IMR-90 (cell line): Measurements from ENCODE around the gene CTSL. TPM values are rescaled to one million over a fixed set of nuclear protein-coding genes. Genes with fewer than 3 reads are reported as not detected.
A peak's percentile ranks its signal among the peaks of the same experiment; 100 is the strongest.

ENCODE experiments used
- ATAC-seq: fragments of 200-7000 bp; cut with Tn5 transposase; 2 replicates; pipeline ENCODE4 v1.9.1; 2020; ENCODE audit warnings: low read depth, mild to moderate bottlenecking, moderate library complexity
- BruUV-seq: library from RNA; stranded (reverse); fragments of 400-500 nt; replicated peaks from 2 replicates; lab custom pipeline; 2021; lab: Mats Ljungman, UMichigan
- CTCF ChIA-PET: fragments of 300-600 bp; formaldehyde crosslinking; extraction: SDS; loops from one replicate; lab custom pipeline; 2021; ENCODE audit warnings: antibody characterized with exemption; lab: Yijun Ruan, JAX
- POLR2A ChIA-PET: fragments of 300-600 bp; sonication (Branson Sonifier 250); formaldehyde crosslinking; loops from one replicate; lab custom pipeline; 2022; ENCODE audit warnings: antibody characterized with exemption; ENCODE audit not compliant: unreplicated experiment; lab: Charles Lee
- DNase-seq: peaks from one replicate; pipeline ENCODE4 v3.0.0; 2013
- H2AFZ ChIP-seq: replicated peaks from 2 replicates; pipeline ENCODE3; 2013; ENCODE audit warnings: low read length, mild to moderate bottlenecking; ENCODE audit not compliant: poor library complexity
- H2AK5ac ChIP-seq: 2 replicates; pipeline ENCODE4 v1.6.1; 2013; ENCODE audit warnings: low read depth, low read length, inconsistent platforms
- H2AK9ac ChIP-seq: replicated peaks from 2 replicates; pipeline ENCODE3; 2013; ENCODE audit warnings: mild to moderate bottlenecking, low read depth, low read length, moderate library complexity; ENCODE audit not compliant: poor library complexity
- H2BK120ac ChIP-seq: 2 replicates; pipeline ENCODE4 v1.6.1; 2013; ENCODE audit warnings: low read depth, low read length, inconsistent platforms
- H2BK15ac ChIP-seq: 3 replicates; pipeline ENCODE4 v1.6.1; 2013; ENCODE audit warnings: low read depth, low read length, inconsistent platforms
- H2BK20ac ChIP-seq: 2 replicates; pipeline ENCODE4 v1.6.1; 2013; ENCODE audit warnings: low read depth, mild to moderate bottlenecking, inconsistent platforms, low read length, moderate library complexity
- H2BK5ac ChIP-seq: 2 replicates; pipeline ENCODE4 v1.6.1; 2013; ENCODE audit warnings: mild to moderate bottlenecking, low read depth, low read length, inconsistent platforms; ENCODE audit not compliant: poor library complexity, severe bottlenecking
- H3K14ac ChIP-seq: replicated peaks from 2 replicates; pipeline ENCODE4 v1.6.1; 2013; ENCODE audit warnings: low read depth, low read length, inconsistent platforms
- H3K18ac ChIP-seq: 2 replicates; pipeline ENCODE4 v1.6.1; 2013; ENCODE audit warnings: low read depth, low read length, control low read depth
- H3K23ac ChIP-seq: 2 replicates; pipeline ENCODE4 v1.6.1; 2013; ENCODE audit warnings: low read depth, low read length, inconsistent platforms
- H3K27ac ChIP-seq: 2 replicates; pipeline ENCODE4 v1.5.1; 2013; ENCODE audit warnings: mild to moderate bottlenecking, control low read depth, low read length; ENCODE audit not compliant: insufficient read depth
- H3K27me3 ChIP-seq: 2 replicates; pipeline ENCODE4 v1.6.1; 2013; ENCODE audit warnings: low read length; ENCODE audit not compliant: control insufficient read depth, insufficient read depth
- H3K36me3 ChIP-seq: 2 replicates; pipeline ENCODE4 v1.6.1; 2013; ENCODE audit warnings: low read length, mixed read lengths; ENCODE audit not compliant: control insufficient read depth, insufficient read depth
- H3K4ac ChIP-seq: 2 replicates; pipeline ENCODE4 v1.6.1; 2013; ENCODE audit warnings: low read depth, low read length, inconsistent platforms
- H3K4me1 ChIP-seq: 2 replicates; pipeline ENCODE4 v1.6.1; 2013; ENCODE audit warnings: low read length, mixed read lengths; ENCODE audit not compliant: control insufficient read depth, insufficient read depth
- H3K4me2 ChIP-seq: 2 replicates; pipeline ENCODE4 v1.6.1; 2013; ENCODE audit warnings: low read depth, mild to moderate bottlenecking, control low read depth, low read length, moderate library complexity
- H3K4me3 ChIP-seq: 2 replicates; pipeline ENCODE4 v1.5.1; 2013; ENCODE audit warnings: low read depth, mild to moderate bottlenecking, control low read depth, low read length, moderate library complexity; ENCODE audit not compliant: insufficient read depth
- H3K56ac ChIP-seq: 2 replicates; pipeline ENCODE4 v1.6.1; 2013; ENCODE audit warnings: low read length, inconsistent platforms; ENCODE audit not compliant: insufficient read depth; ENCODE audit errors: extremely low read depth
- H3K79me1 ChIP-seq, 2 experiments: 2 replicates each; pipeline ENCODE4 v1.6.1; 2013; ENCODE audit warnings: low read length in 2 of 2, inconsistent platforms in 1 of 2, low read depth in 1 of 2
- H3K9ac ChIP-seq: 2 replicates; pipeline ENCODE4 v1.6.1; 2013; ENCODE audit warnings: low read depth, low read length, control low read depth
- H3K9me1 ChIP-seq: 2 replicates; pipeline ENCODE4 v1.6.1; 2013; ENCODE audit warnings: low read length, inconsistent platforms; ENCODE audit not compliant: insufficient read depth
- H3K9me3 ChIP-seq: 2 replicates; pipeline ENCODE4 v1.6.1; 2013; ENCODE audit warnings: low read length; ENCODE audit not compliant: control insufficient read depth, insufficient read depth
- H4K20me1 ChIP-seq: 2 replicates; pipeline ENCODE4 v1.6.1; 2013; ENCODE audit warnings: low read length, inconsistent platforms; ENCODE audit not compliant: insufficient read depth
- H4K5ac ChIP-seq: 2 replicates; pipeline ENCODE4 v1.6.1; 2013; ENCODE audit warnings: mild to moderate bottlenecking, low read depth, low read length, control low read depth
- H4K8ac ChIP-seq, 2 experiments: 2 replicates each; pipeline ENCODE4 v1.6.1; 2013; ENCODE audit warnings: low read depth in 2 of 2, low read length in 2 of 2, control low read depth in 1 of 2, inconsistent platforms in 1 of 2
- H4K91ac ChIP-seq: 2 replicates; pipeline ENCODE4 v1.6.1; 2013; ENCODE audit warnings: low read depth, low read length, inconsistent platforms; ENCODE audit not compliant: insufficient read depth
- BHLHE40 ChIP-seq: fragments of 150-350 bp; IDR thresholded peaks from 2 replicates; pipeline ENCODE4 v1.6.1; 2016; ENCODE audit warnings: mild to moderate bottlenecking, low read depth, low read length
- CEBPB ChIP-seq: IDR thresholded peaks from 2 replicates; pipeline ENCODE4 v1.6.1; 2012; ENCODE audit warnings: low read depth, low read length, improper control_type of control experiment
- CHD1 ChIP-seq: IDR thresholded peaks from 2 replicates; pipeline ENCODE4 v1.6.1; 2012; ENCODE audit warnings: low read depth, low read length, improper control_type of control experiment
- CTCF ChIP-seq: conservative IDR thresholded peaks from 2 replicates; pipeline ENCODE4 v1.5.1; 2012; ENCODE audit warnings: mild to moderate bottlenecking, low read depth, low read length, improper control_type of control experiment
- ELK1 ChIP-seq: fragments of 150-350 bp; IDR thresholded peaks from 2 replicates; pipeline ENCODE4 v1.6.1; 2016; ENCODE audit warnings: low read depth, mild to moderate bottlenecking, low read length, moderate library complexity, borderline replicate concordance
- FOS ChIP-seq: fragments of 150-350 bp; IDR thresholded peaks from 2 replicates; pipeline ENCODE4 v1.6.1; 2016; ENCODE audit warnings: low read depth, low read length
- MAZ ChIP-seq: IDR thresholded peaks from 2 replicates; pipeline ENCODE4 v1.6.1; 2012; ENCODE audit warnings: low read depth, mild to moderate bottlenecking, low read length, improper control_type of control experiment, moderate library complexity, borderline replicate concordance
- NFE2L2 ChIP-seq: fragments of 150-350 bp; IDR thresholded peaks from 2 replicates; pipeline ENCODE4 v1.6.1; 2016; ENCODE audit warnings: low read depth, mild to moderate bottlenecking, low read length
- RAD21 ChIP-seq: IDR thresholded peaks from 2 replicates; pipeline ENCODE4 v1.6.1; 2012; ENCODE audit warnings: low read length, improper control_type of control experiment
- RCOR1 ChIP-seq: IDR thresholded peaks from 2 replicates; pipeline ENCODE4 v1.6.1; 2012; ENCODE audit warnings: mild to moderate bottlenecking, low read length, improper control_type of control experiment; ENCODE audit not compliant: insufficient replicate concordance
- RFX5 ChIP-seq: IDR thresholded peaks from 2 replicates; pipeline ENCODE4 v1.8.0; 2012; ENCODE audit warnings: low read depth, mild to moderate bottlenecking, low read length, moderate library complexity
- SMC3 ChIP-seq: fragments of 150-350 bp; IDR thresholded peaks from 2 replicates; pipeline ENCODE4 v1.6.1; 2016; ENCODE audit warnings: low read depth, mild to moderate bottlenecking, antibody characterized with exemption, low read length, moderate library complexity
- USF2 ChIP-seq: fragments of 150-350 bp; IDR thresholded peaks from 2 replicates; pipeline ENCODE4 v1.6.1; 2017; ENCODE audit warnings: mild to moderate bottlenecking, antibody characterized with exemption, low read length, low read depth
- WGBS, 2 experiments: methylation state at CpG; one replicate each; pipeline versions ENCODE4 v1.1.5 to v1.1.7; 2013; ENCODE audit warnings: missing lambda C conversion rate in 2 of 2; ENCODE audit not compliant: insufficient read length in 1 of 2; ENCODE audit errors: extremely low coverage in 2 of 2; 5-methylcytosine and 5-hydroxymethylcytosine counted together
- dilution Hi-C: fragments of 300-500 bp; cut with HindIII; formaldehyde crosslinking; loops from one replicate; pipeline ENCODE4 v1.14.3; 2018; ENCODE audit warnings: low sequenced_read_pairs; ENCODE audit not compliant: unreplicated experiment
- in situ Hi-C: fragments of 300-500 bp; cut with MboI; formaldehyde crosslinking; loops from 3 replicates; pipeline ENCODE4 v1.14.3; 2019; ENCODE audit warnings: low sequenced_read_pairs, inconsistent platforms, mixed read lengths
- intact Hi-C: fragments of 100-400 bp; cut with micrococcal nuclease; formaldehyde crosslinking; loops from 2 replicates; pipeline ENCODE4 v1.10.0; 2022
- polyA plus RNA-seq, 3 experiments: library from polyadenylated mRNA; depleted of rRNA; stranded (reverse); fragments of >200 nt; gene quantifications; 2 replicates each; pipeline ENCODE4 v1.2.3, GENCODE V29; 2012; ENCODE audit warnings: low replicate concordance in 1 of 3
- total RNA-seq: library from RNA; depleted of rRNA; stranded (reverse); fragments of >200 nt; gene quantifications from 2 replicates; pipeline ENCODE4 v1.2.3, GENCODE V29; 2012

CTSL gene
- total and polyA plus RNA-seq, 2 of the 4 experiments (the other 2 are of a cell fraction), result 57.0 to 112 TPM

- peak overlapping the region; percentile 99 for H3K23ac ChIP-seq
- peak overlapping the region; percentile 99 for H2BK120ac ChIP-seq
- peak overlapping the region; percentile 100 for H2AK5ac ChIP-seq
- H4K91ac ChIP-seq, result peak overlapping the region; percentile 94
- intact Hi-C loops, result loop anchor here (10.0 kb wide), 1 partner anchor 1601 kb away; the partner anchor contains the start of genes CKS2 and SECISBP2
- CTCF ChIA-PET, result interaction anchor here (2.1 to 2.4 kb wide), 2 partner anchors 12 to 29 kb away, joined by 9 to 13 read pairs; partner anchors contain the start of gene CTSL
- dilution Hi-C loops, result no loop called here
- peak overlapping the region; percentile 80 for H3K56ac ChIP-seq
- in situ Hi-C loops, result loop anchor here (25.0 kb wide), 1 partner anchor 849 kb away; no protein-coding TSS in a partner anchor
- 0% methylated on average over 3 of the region's 11 CpGs; no CpG with 5 or more reads in 1 of the 2 experiments for WGBS, 2 experiments
- H3K9me1 ChIP-seq, result peaks cover 20% of the 10 kb centered on the region
- BruUV-seq, result no TSS peak
- H2AFZ ChIP-seq, result peak overlapping the region; percentile 94
- peak overlapping the region; percentile 100 for H2BK5ac ChIP-seq
- H3K4me1 ChIP-seq, result peaks cover 16% of the 10 kb centered on the region
- peak overlapping the region; percentile 100 for H3K4ac ChIP-seq
- DNase-seq (peak; percentile 99), ATAC-seq (peak; percentile 87)
- peak overlapping the region; percentile 98 for H2BK15ac ChIP-seq
- H3K4me3 ChIP-seq, result peak overlapping the region; percentile 3; the same call in 1 of the 2 replicates
- no peaks in the 10 kb centered on the region for H4K20me1 ChIP-seq
- peak overlapping the region; percentile 65 for H3K9ac ChIP-seq
- H3K27me3 ChIP-seq, result no peaks in the 10 kb centered on the region
- H3K79me1 ChIP-seq, result peaks cover 0 to 6% of the 10 kb centered on the region in 2 experiments; a peak in 2 of 4 replicates
- H3K27ac ChIP-seq, result peak overlapping the region; percentile 98
- peak overlapping the region; percentile 100 for H3K14ac ChIP-seq
- H3K18ac ChIP-seq, result peak overlapping the region; percentile 94
- no peaks in the 10 kb centered on the region for H3K36me3 ChIP-seq
- POLR2A ChIA-PET, result interaction anchor here (1.4 kb wide), 1 partner anchor 13 kb away, joined by 6 read pairs; the partner anchor contains the start of gene CTSL
- H4K8ac ChIP-seq, result peak overlapping the region; percentile 92 to 99
- no peaks in the 10 kb centered on the region for H3K9me3 ChIP-seq
- H2AK9ac ChIP-seq, result peak overlapping the region; percentile 90
- H2BK20ac ChIP-seq, result peak overlapping the region; percentile 97
- H4K5ac ChIP-seq, result peak overlapping the region; percentile 90
- peak overlapping the region; percentile 56 for H3K4me2 ChIP-seq
- TF ChIP-seq NFE2L2 (peak; percentile 98), CTCF (0 out of 2 replicates have a peak, but pooled peaks have one; percentile 8), FOS (peak; percentile 92), ELK1 (no peak), BHLHE40 (peak; percentile 84), RAD21 (no peak), RFX5 (no peak), USF2 (no peak), RCOR1 (no peak), CHD1 (no peak), MAZ (peak; percentile 46; the same call in 1 of the 2 replicates), SMC3 (no peak), CEBPB (peak; percentile 98)
These were observed 12.5 kb upstream of the CTSL start for GRCh38 chr9:87713278-87713987.
